HPDE6-E6E7 (cell line): Measurements from ENCODE around the gene MAP3K14.

Experiments
- DNase-seq: peaks from one replicate; pipeline ENCODE4 v3.0.0; 2011; ENCODE audit warnings: missing footprints; ENCODE audit errors: extremely low spot score

Gene MAP3K14

GRCh38 chr17:45300060-45300751 lies 16.6 kb downstream of the MAP3K14 start:
- no peak for DNase-seq

DNA sequence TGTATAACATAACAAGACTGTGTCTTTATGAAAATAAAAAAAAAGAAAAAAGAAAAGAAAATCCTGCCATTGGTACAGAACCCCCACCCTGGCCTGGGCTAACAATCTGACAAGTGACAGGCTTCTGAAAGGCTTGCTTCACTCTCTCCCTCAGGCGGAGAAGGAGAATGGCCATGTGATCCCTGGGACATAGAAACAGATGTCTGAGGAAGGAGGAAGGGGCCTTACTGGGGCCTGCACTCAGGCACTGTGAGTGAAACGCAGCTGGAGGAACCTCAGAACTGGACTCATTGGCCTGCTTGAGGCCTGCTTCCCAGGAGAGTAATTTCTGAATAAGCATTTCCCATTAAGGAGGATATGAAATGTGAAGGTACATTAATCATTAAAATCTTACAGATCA lies 17.5 kb downstream of the MAP3K14 start:
- DNase-seq, result no peak

DNA sequence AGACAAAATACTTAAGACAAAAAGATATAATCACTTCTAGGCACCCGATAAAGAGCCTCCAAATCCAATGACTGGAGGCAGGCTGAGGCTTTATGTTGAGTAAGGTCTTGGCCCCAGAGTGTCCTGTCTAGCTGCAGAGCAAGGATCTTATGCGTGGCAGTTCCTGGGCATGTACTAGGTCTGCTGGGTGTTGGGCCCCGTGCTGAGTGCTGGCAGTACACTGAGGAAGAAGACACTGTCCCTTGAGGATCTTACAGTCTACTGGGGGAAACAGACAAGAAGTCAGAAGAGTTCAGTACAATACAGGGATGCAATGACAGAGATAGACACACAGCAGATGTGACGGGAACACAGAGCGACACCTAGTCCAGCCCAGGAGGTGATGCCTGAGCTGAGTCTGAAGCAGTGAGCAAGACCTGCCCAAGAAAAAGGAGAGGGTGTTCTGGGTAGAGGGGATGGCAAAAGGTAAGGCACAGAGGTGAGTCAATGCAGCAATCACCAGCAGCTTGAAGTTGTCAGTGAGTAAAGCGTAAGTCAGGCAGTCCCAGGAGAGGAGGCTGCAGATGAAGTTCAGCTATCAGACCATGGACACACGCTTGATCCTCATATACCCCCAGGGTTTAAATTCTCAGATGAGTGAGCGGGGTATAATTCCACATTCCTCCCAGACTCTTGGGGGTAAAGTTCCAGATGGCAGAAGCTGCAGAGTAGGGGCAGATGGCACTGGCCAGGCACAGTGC lies 18.1 kb downstream of the MAP3K14 start:
- no peak for DNase-seq

DNA sequence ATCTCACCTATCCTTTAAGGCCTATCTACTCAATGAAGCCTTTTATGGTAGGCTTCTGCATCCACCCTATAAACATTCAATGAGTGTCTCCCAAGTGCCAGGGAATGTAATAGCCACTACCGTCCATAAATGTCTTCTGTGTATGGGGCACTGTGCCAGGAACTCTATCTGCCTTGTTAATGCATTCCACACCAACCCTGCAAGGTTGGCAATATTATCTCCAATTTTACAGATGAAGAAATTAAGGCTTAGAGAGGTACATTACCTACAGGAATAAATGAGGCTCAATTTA lies 20.0 kb downstream of the MAP3K14 start:
- no peak for DNase-seq

DNA sequence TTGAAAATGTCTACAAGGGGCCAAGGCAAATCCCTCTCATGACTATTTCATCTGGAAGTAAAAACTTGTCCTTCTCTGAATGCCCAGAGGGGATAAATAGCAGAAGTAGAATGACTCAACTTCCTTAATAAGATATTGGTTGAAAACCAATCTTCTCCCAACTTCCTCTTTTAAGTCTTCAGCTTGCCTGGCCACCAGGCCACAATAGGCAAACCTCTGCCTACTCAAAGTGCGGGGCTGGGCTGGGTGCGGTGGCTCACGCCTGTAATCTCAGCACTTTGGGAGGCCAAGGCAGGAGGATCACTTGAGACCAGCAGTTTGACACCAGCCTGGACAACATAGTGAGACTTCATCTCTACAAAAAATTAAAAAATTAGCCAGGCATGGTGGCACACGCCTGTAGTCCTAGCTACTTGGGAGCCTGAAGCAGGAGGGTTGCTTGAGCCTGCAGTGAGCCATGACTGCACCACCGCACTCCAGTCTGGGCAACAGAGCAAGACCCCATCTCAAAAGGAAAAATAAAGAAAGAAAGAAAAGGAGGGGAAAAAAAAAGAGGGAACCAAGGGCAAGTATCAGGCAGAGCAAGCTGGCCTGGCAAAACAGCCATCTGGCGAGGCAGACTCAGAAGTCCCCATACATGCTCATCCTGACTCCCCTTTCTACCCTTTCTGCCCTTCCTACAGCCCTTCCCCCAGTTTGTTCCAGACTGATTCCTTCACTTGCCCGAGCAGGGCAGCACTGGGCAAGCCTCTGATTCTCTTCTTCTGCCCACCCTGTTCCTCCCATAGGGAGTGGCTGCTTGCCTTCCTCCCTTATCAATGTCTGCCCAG lies 20.6 kb downstream of the MAP3K14 start:
- DNase-seq, result peak; percentile 63

DNA sequence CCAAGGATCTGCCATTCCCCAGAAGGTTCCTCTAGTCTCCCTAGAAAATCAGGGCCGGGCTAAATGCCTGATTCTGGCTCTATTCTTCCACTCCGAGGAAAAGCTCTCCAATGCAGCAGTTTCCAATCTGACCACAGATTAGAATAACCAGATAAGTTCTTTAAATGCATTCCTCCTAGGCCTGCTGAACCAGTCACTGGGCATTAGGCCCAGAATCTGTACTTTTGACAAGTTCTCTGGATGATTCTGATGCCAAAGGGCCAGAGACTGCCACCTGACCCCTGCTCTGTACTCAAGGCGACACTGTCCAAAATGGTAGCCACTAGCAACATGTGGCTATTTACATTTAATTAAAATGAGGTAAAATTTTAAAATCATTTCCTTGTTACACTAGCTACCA lies 22.3 kb downstream of the MAP3K14 start:
- no peak for DNase-seq

DNA sequence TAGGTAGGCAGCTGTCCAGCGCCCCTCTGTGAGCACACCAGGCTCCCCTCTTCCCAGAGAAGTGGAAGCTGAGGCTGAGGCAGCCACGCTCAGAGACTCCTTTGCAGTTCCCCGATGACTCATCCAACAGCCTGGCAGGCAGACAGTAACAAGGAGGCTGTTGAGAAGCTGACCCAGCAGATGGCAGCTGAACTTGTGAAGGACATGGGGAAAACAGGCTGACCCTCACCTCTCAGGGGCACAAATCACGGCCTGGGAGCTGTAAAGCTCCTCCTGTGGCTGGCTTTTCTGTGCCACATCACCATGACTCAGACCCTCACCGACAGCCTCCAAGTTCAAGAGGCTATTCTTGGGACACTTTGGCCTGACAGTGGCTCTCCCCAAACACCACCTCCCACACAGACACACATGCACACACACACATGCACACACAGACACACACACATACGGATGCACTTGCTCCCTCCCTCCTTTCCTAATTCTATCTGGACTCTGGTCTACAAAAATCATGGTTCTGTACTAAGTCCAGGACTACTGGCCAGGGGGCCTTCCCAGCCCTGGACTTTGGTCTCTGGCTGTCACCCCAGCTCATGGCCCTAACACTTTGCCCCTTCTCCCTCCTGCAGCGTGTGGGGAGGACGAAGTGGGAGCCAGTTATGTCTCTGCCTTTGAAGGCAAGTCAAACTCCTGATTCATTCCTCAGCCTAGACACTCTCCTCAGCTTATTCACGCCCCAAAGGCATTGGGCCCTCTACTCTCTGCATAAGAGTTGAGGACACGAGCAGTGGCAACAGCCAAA lies 23.2 kb downstream of the MAP3K14 start:
- DNase-seq, result no peak

GRCh38 chr17:45292696-45293412 lies 24.0 kb downstream of the MAP3K14 start:
- no peak for DNase-seq

DNA sequence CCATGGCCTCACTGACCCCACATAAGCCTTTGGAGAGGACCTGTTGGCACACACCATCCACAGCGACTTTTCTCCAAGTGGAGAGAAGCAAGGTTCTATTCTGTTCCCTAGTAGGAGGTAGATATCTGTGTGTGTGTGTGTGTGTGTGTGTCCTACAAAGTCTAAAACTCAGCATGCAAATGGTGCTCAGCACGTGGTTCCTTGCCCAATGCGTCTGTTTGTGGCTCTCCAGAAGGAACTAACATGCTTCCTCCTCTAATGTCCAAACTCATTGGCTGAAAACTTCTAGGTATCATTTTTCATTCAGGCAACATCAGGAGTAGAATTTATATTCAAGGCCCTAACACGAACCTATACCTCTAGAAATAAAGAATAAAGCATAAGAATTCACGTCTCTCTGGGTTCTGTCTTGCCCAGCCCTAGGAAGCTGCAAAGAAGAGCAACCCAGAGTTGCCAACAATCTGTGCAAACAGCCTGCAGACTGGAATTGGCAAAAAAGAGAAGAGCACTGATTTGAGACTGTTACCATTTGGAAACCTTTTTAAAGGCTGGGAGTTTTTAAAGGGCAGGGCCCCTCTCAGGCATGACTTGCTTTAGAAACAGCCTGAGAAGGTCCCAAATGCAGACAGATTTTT lies 25.5 kb downstream of the MAP3K14 start:
- no peak for DNase-seq

DNA sequence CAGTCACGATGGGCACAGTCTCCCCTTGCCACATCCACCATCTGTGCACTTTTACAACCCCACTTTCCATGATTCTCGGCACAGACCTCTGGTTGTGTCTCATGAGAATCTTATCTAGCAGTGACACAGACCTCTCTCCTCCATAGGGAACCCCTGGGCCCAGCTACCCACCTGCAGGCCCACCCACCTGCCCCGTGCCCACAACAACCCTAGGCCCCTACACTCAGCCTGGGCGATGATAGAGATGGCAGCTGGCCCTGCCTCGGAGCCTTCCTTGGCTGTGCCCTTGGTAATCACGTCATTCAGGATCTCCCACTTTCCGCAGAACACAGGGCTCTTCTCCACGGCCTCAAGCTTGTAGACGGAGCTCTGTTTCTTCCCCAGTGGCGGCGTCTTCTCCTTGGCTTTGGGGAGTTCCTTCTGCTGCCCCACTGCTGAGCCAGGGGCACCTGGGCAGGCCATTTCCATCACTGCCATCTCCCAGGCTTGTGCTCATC lies 26.5 kb downstream of the MAP3K14 start:
- DNase-seq, result no peak

DNA sequence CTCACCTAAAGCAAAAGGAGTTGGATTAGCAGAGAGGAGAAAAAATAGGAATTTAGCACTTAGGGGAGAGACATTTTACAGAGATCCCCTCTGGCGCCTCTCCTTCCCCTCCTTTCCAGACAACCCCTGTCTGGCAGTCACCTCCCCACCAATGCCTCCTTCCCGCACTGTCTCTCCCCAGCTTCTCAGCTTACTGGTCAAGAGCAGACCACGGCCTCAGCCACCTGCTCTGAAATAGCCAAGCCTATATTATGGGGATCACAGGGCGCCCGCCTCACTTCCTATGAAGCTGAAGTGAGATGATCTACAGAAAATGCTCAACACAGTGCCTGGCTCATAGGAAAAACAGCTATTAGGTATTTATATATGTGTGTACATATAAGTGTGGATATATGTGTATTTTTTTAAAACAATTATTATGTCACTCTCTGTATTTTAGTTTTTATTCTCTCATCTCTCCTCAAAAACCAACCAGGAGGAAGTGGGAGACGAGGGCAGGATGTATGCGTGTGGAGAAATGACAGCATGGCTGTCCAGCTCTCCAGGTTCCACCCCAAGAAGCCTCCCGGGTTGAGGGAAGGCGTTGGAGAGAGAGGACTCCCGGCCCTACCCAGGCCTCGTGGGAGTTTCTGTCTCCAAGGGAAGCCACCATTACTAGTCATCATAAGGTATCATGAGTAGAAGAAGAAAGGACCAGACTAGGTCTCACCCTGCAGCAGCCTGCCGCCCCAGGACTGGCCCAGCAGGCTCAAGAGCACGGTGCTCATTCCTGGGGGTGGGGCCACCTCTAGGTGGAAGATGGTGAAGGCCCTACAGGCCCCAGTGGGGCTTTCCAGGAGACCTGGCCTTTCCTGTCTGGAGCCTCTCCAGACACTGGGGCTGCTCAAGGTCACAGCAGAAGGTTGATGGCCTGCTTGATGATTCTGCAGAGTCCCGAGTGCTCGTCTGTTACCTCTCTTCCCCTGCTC lies 27.2 kb downstream of the MAP3K14 start:
- DNase-seq, result no peak

DNA sequence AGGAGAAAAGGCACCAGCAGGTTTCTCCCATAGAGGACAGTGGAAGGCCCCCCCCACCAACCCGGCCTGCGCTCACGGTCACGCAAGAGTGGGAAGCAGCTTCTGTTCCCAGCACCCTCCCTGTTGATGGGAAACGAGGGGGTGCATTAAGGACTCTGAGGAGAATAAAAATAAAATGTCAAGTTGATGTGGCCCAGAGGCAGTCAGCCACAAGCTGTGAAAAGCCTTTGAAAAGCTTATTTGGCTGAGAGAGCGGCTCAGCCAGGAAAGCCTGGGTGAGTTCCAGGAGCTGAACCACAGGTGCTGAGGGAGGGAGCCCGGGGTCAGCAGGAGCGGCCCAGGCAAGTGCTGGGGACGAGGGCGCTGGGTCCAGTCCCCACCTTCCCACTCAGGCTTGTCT lies 28.0 kb downstream of the MAP3K14 start:
- no peak for DNase-seq

GRCh38 chr17:45287526-45288500 lies 29.0 kb downstream of the MAP3K14 start:
- no peak for DNase-seq

GRCh38 chr17:45286286-45286685 lies 30.5 kb downstream of the MAP3K14 start:
- DNase-seq, result no peak

GRCh38 chr17:45284176-45285140 lies 32.4 kb downstream of the MAP3K14 start:
- DNase-seq, result peak; percentile 44

GRCh38 chr17:45283711-45284110 lies 33.1 kb downstream of the MAP3K14 start:
- no peak for DNase-seq
